Measurements from ENCODE around the gene TMEM63B.

TMEM63B gene

GRCh38 chr6:44143731-44144130, 16.4 kb downstream of the TMEM63B start:
- TF ChIP-seq REST (IDR thresholded peaks at IDR 0.05; ENCODE audit: insufficient read depth in 1 of 2, low read depth in 2 of 2, low read length in 2 of 2), result no peak
- no peak for TF ChIP-seq SIN3A (IDR thresholded peaks at IDR 0.05; ENCODE audit: borderline replicate concordance, insufficient read depth, low read length)
- TF ChIP-seq POLR2AphosphoS5 (IDR thresholded peaks at IDR 0.05; ENCODE audit: low read depth, low read length), result no peak
- no peak for TF ChIP-seq TAF1 (IDR thresholded peaks at IDR 0.05; ENCODE audit: borderline replicate concordance, insufficient read depth, low read length)
- TF ChIP-seq FOXP2 (optimal IDR thresholded peaks at IDR 0.05; ENCODE audit: borderline replicate concordance, extremely low read depth, extremely low read length, insufficient read depth), result no peak

- TF ChIP-seq TAF1 (IDR thresholded peaks at IDR 0.05; ENCODE audit: borderline replicate concordance, insufficient read depth, low read length) (no peak), SIN3A (IDR thresholded peaks at IDR 0.05; ENCODE audit: borderline replicate concordance, insufficient read depth, low read length) (no peak), FOXP2 (optimal IDR thresholded peaks at IDR 0.05; ENCODE audit: borderline replicate concordance, extremely low read depth, extremely low read length, insufficient read depth) (no peak), POLR2AphosphoS5 (IDR thresholded peaks at IDR 0.05; ENCODE audit: low read depth, low read length) (no peak), REST (IDR thresholded peaks at IDR 0.05; ENCODE audit: insufficient read depth in 1 of 2, low read depth in 2 of 2, low read length in 2 of 2) (no peak)
Measured at GRCh38 chr6:44145839-44146238, 18.5 kb downstream of the TMEM63B start.

- TF ChIP-seq REST (IDR thresholded peaks at IDR 0.05; ENCODE audit: insufficient read depth in 1 of 2, low read depth in 2 of 2, low read length in 2 of 2) (no peak), TAF1 (IDR thresholded peaks at IDR 0.05; ENCODE audit: borderline replicate concordance, insufficient read depth, low read length) (no peak), FOXP2 (optimal IDR thresholded peaks at IDR 0.05; ENCODE audit: borderline replicate concordance, extremely low read depth, extremely low read length, insufficient read depth) (no peak), POLR2AphosphoS5 (IDR thresholded peaks at IDR 0.05; ENCODE audit: low read depth, low read length) (no peak), SIN3A (IDR thresholded peaks at IDR 0.05; ENCODE audit: borderline replicate concordance, insufficient read depth, low read length) (no peak)
Measured at GRCh38 chr6:44146685-44147084, 19.3 kb downstream of the TMEM63B start.

GRCh38 chr6:44147256-44147655, 19.9 kb downstream of the TMEM63B start:
- no peak for TF ChIP-seq TAF1 (IDR thresholded peaks at IDR 0.05; ENCODE audit: borderline replicate concordance, insufficient read depth, low read length)

GRCh38 chr6:44148306-44148705, 21.0 kb downstream of the TMEM63B start:
- TF ChIP-seq POLR2AphosphoS5 (IDR thresholded peaks at IDR 0.05; ENCODE audit: low read depth, low read length) (no peak), REST (IDR thresholded peaks at IDR 0.05; ENCODE audit: insufficient read depth in 1 of 2, low read depth in 2 of 2, low read length in 2 of 2) (no peak), TAF1 (IDR thresholded peaks at IDR 0.05; ENCODE audit: borderline replicate concordance, insufficient read depth, low read length) (no peak), SIN3A (IDR thresholded peaks at IDR 0.05; ENCODE audit: borderline replicate concordance, insufficient read depth, low read length) (no peak), FOXP2 (optimal IDR thresholded peaks at IDR 0.05; ENCODE audit: borderline replicate concordance, extremely low read depth, extremely low read length, insufficient read depth) (no peak)
